ENCODE data around the gene SOX6.

- TF ChIP-seq, protein P1, sequence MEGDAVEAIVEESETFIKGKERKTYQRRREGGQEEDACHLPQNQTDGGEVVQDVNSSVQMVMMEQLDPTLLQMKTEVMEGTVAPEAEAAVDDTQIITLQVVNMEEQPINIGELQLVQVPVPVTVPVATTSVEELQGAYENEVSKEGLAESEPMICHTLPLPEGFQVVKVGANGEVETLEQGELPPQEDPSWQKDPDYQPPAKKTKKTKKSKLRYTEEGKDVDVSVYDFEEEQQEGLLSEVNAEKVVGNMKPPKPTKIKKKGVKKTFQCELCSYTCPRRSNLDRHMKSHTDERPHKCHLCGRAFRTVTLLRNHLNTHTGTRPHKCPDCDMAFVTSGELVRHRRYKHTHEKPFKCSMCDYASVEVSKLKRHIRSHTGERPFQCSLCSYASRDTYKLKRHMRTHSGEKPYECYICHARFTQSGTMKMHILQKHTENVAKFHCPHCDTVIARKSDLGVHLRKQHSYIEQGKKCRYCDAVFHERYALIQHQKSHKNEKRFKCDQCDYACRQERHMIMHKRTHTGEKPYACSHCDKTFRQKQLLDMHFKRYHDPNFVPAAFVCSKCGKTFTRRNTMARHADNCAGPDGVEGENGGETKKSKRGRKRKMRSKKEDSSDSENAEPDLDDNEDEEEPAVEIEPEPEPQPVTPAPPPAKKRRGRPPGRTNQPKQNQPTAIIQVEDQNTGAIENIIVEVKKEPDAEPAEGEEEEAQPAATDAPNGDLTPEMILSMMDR (IDR thresholded peaks at IDR 0.05): no peak
- no peak for TF ChIP-seq POLR2A (IDR thresholded peaks at IDR 0.05)
These were observed 25.8 kb upstream of the SOX6 start for GRCh38 chr11:16382186-16382585.

Data from uterus (tissue), 2 donors.